GM10847 (cell line): ENCODE measurements around the gene TUBA1B.
A peak's percentile ranks its signal among the peaks of the same experiment; 100 is the strongest.

Source experiments
- POLR2A ChIP-seq: IDR thresholded peaks from 2 replicates; pipeline ENCODE4 v1.6.1; 2011; ENCODE audit not compliant: insufficient read length; ENCODE audit errors: extremely low read depth

The TUBA1B gene

DNA sequence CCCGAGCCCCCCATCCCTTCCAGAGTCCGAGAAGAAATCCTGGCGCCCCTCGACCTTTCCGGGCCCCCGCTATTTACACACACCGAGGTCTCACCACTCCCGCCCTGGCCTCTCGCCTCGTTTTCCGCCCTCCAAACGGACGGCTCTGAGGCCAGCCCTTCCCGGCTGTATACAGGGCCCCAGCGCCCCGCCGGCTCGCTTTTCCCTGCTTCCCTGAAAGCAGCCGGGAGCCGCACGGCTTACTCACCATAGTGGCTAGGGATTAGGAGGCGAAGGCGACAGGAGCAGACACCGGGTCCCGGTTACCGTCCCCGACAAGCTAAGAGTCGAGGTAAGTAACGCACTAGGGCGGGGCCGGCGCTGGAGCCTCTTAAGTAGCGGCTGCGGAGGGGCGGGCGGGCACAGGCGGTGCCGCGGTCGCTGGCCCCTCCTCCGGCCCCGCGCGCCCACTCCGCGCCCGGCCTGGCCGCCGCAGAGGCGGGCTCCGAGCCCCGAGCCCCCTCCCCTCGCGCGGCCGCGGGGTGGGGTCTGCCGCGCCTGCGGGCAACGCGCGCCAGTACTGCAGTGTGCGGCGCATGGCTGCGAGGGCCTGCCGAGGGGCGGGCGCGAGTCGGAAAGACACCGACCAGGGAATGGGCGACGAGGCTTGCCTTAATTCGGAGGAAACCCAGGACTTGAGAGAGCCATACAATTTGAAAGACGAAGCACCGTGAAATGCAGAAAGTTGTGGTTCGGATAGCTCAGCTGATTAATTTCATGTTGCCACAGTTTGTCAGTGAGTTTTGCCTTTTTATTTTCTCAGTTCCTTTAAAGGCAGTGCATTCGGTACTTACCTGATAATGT lies at the start of gene TUBA1B:
TUBA1B (minus strand) TSS at position 345 of the 843 bp plus-strand sequence; CDS start at position 250, 95 bp downstream.
- peak; percentile 100 for TF ChIP-seq POLR2A

DNA sequence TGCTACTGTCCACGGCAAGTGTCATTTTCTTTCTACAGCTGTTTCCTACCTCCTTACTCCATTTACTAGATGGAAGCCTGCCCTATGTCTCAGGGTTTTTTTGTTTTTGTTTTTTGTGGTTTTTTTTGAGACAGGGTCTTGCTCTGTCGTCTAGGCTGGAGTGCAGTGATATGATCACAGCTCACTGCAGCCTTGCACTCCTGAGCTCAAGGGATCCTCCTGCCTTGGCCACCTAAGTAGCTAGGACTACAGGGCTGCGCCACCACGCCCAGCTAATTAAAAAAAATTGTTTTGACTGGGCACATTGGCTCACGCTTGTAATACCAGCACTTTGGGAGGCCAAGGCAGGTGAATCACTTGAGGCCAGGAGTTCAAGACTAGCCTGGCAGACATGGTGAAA lies 43.0 kb upstream of the TUBA1B start:
- TF ChIP-seq POLR2A, result no peak

DNA sequence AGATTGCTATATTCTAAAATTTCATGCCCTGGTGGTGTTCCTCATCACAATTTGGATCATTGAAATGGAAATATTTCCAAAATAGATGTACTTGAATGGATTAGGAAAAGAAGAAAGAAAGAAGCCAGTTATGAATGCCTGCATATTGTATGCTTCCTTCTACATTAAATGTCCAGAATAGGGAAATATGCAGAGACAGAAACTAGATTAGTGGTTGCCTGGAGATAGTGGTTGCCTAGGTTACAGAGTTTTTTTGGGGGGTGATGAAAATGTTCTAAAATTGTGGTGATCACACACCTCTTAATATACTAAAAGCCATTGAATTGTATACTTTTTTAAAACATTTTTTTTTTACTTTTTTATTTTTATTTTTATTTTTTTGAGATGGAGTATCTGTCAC lies 39.7 kb upstream of the TUBA1B start:
- TF ChIP-seq POLR2A, result no peak

DNA sequence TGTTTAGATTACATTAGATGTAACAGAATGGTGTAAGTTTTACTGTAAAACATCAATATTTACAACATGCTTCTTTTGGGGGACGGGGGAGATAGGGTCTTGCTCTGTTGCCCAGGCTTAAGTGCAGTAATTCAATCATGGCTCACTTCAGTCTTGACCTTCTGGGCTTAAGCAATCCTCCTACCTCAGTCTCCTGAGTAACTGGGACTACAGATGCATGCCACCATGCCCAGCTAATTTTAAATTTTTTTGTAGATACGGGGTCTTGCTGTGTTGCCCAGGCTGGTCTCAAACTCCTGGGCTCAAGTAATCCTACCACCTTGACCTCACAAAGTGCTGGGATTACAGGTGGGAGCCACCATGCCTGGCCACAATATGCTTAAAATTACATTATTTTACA lies 33.9 kb upstream of the TUBA1B start:
- TF ChIP-seq POLR2A, result no peak

DNA sequence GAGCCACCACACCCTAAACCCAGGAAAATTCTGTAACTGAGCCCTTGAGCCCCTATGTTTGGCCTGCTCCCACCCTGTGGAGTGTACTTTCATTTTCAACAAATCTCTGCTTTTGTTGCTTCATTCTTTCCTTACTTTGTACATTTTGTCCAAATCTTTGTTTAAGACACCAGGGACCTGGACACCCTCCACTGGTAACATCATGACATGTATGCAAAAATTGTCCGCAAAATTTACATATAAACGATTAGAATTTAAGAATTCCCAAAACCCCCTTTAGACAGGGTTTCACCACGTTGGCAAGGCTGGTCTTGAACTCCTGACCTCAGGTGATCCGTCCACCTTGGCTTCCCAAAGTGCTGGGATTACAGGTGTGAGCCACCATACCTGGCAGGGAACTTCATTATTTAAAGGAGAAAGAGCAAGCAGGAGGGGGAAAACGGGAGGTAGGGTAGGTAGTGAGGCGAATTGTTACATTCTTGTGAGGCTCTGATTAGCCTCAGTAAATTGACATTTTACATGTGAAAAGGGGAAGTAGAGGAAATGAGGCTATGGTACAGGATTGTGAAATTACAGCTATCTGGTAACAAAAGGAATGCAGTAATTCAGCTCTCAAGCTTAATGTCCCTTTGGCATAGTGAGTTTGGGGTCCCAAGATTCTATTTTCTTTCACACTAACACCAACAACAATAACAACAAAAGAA lies 30.0 kb upstream of the TUBA1B start:
- no peak for TF ChIP-seq POLR2A

DNA sequence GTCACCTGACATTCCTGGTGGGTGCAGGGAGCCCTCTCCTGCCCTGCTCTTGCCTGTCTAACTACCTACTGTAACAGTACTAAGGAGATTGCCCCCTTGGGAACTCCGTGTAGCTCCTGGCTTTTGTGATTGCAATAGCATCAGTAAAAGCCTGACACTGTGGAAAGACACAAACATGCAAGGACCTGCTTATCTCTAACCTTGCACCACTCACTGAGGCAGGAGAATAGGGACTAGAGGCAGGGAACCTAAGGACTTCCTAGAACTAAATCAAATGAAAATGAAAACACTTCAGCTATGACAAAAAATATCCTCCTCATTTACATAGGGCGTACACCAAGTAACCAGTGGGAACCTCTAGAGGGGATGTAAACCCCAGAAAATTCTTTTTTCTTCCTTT lies 29.2 kb upstream of the TUBA1B start:
- no peak for TF ChIP-seq POLR2A

DNA sequence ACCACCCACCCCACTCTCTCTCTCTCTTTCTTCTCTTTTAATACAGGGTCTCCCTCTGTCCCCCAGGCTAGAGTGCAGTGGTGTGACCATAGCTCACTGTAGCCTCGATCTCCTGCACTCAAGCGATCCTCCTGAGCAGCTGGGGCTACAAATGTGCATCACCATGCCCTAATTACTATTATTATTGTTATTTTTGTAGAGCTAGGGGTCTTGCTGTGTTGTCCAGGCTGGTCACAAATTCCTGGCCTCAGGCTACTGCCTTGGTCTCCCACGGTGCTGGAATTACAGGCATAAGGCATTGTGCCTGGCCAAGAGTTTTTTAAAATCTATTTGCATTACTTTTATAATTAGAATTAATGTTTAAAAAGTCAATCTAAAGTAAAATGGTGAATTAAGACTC lies 23.0 kb upstream of the TUBA1B start:
- no peak for TF ChIP-seq POLR2A

DNA sequence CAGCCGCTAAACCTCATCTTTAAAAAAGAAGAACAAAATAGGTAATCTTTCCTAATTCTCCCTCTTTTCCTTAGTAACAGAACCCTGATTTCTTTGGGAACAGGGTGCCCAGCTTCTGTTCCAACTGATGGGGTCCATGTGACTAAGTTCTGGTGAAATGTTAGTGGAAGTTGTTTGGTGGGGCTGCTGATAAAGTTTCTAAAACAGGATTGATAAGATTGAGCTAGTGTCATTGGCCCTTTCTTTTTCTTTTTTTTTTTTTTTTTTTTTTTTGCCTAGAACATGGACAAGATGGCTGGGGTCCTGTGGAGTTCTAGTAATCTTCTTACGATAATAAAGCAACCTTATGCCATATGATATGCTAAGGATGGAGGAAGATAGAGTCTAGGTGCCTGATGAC lies 16.2 kb upstream of the TUBA1B start:
- no peak for TF ChIP-seq POLR2A

DNA sequence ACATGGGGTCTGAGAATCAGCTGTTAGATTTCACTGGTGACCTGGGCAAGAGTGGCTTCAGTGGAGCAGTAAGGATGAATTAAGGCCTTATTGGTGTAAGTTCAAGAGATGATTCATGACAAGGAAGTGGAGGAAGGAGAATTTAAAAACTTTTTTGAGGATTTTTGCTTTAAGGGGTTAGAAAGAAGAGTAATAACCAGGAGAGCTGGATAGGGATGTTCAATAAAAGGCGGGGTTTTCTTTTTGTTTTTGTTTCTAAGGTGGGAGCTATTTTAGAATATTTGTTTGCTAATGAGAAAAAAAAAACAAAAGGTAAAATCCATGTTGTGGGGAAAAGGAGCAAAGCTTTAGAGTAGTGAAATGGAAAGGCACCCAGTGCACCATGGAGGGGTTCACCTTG lies 15.2 kb upstream of the TUBA1B start:
- no peak for TF ChIP-seq POLR2A

DNA sequence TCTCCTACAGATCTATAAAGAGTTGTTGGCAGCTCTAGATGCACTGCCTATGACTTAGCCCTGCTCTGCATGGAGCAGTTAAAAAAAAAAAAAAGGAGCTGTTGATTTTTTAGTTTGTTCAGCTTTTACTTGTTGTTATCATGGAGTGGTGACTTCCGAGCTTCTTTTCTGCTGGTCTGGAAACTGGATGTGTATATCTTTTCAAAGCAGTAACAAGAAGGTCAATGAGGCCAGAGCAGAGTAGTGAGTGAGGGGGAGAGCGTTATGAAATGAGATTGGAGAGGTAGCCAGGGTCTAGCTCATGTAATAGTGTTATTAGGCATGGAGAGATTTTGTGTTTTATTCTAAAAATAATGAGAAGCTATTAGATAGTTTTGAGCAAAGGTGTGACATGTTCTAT lies 13.2 kb upstream of the TUBA1B start:
- no peak for TF ChIP-seq POLR2A

DNA sequence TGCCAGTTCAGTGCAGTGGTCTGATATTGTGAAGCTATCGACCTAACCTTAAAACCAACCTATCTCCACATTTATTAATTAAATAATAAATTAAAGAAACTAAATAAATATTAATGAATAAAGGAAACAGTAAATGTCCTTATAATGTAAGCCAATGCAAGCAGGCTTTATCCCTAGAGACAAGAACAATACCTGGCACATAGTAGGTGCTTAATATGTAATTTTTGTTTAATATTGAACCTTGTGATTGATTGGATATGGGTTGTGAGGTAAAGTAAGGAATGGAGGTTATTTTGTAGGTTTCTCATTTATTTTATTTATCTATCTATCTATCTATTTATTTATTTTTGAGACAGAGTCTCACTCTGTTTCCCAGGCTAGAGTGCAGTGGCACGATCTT lies 7.8 kb upstream of the TUBA1B start:
- no peak for TF ChIP-seq POLR2A

DNA sequence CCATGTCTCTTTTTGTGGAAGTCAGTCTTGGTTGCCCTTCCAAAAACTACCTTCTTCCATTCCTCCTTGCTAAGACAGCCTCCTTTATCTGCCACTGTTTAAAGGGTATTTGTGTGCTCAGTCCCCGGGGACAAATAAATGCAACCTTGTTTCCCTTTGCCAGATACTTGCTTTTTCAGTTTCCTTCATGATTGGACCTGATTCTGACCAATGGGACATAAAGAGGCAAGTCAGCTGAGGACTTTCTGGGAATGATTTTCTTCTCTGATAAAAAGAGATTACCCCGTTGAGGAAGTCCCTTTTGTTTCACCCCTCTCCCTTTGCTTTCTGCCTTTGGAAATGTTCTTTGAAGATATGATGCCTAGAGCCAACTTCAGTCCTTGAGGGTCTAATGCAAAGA lies 7.4 kb upstream of the TUBA1B start:
- no peak for TF ChIP-seq POLR2A

DNA sequence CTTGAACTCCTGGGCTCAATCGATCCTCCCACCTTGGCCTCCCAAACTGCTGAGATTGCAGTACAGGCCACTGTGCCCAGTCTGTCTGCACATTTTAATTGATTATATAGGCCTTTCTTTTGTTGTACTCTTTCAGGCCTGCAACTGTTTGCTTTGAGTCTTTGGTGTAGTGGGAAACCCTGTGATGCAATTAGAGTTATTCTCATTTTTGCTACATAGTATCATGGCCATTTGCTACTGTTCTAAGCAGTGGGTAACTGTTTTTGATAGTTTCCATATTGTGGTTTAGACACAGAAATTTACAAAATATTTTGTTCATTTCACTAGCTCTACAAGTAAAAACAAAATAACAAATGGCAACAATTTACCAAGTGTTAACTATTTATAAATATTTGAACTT lies 6.3 kb upstream of the TUBA1B start:
- TF ChIP-seq POLR2A, result no peak

DNA sequence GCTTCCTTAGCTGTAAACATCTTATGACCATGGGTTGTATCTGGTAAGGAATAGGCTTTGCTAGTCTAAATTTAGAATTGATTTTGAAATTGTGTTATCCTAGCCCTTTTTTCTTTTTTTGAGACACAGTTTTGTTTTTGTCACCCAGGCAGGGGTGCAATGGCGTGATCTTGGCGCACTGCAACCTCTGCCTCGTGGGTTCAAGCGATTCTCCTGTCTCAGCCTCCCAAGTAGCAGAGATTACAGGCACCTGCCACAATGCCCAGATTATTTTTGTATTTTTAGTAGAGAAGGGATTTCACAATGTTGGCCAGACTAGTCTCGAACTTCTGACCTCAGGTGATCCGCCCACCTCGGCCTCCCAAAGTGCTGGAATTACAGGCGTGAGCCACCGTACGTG lies 2.4 kb upstream of the TUBA1B start:
- TF ChIP-seq POLR2A, result no peak

DNA sequence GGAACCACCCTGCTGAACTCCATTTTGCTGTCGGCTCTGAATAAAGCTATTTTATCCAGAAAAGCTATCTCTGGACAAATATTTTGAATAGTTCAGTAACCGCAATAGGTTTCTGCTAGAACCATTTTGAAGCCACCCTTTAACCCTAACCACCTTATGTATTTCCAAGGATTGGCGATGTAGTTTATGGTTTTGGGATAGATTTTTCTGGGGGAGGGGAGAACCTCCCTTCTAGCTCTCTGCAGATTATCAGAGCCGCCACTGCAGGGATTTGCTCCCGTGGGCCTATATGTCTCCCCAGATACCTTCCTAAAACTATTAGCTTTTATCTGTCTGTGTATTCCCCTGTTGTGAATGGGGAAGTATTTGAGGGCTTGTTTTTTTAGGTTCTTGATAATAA lies 1.8 kb upstream of the TUBA1B start:
- no peak for TF ChIP-seq POLR2A

DNA sequence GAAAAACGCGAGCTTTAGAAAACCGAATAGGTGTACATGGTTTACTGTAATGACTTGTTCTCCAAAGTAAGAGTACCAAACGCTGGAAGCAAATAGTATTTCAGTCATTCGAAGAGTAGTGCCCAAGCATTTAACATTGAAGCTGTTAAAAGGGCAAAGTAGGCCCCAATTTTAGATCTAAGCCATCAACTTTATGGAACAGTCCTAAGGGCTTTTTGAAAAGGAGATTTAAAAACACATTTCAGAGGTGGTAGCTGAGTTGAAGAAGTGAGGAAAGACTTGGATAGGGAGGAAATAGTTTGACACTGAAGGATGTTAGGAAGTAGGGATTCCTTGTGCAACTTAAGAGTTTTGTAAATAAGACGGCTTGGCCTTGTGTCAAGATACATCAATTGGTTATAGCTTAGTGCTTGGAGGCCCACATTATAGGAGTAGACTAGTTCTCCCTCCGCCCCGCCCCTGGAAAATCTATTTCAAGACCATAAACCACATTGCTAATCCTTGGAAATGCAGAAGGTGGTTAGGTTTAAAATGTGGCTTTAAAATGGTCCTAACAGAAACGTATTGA lies 783 bp upstream of the TUBA1B start:
- no peak for TF ChIP-seq POLR2A
